ENCODE measurements around the gene CHST6. TPM values are rescaled to one million over a fixed set of nuclear protein-coding genes. Genes with fewer than 3 reads are reported as not detected.
A peak's percentile ranks its signal among the peaks of the same experiment; 100 is the strongest.
"Not testable (repeated sequence)": the region's sequence is repeated elsewhere in the genome, so short reads cannot be mapped to it uniquely, and the experiment has no call there.

CHST6 gene
- total RNA-seq, 3 donors from 2014 or later: 1.8 to 2.9 (median 2.9) TPM

- ATAC-seq (no peak), DNase-seq (no peak)
- H3K4me1 ChIP-seq (ENCODE audit: low read depth): peaks cover 74% of the 10 kb centered on the region
- no peak overlapping the region for H3K4me3 ChIP-seq
- TF ChIP-seq, protein P1, sequence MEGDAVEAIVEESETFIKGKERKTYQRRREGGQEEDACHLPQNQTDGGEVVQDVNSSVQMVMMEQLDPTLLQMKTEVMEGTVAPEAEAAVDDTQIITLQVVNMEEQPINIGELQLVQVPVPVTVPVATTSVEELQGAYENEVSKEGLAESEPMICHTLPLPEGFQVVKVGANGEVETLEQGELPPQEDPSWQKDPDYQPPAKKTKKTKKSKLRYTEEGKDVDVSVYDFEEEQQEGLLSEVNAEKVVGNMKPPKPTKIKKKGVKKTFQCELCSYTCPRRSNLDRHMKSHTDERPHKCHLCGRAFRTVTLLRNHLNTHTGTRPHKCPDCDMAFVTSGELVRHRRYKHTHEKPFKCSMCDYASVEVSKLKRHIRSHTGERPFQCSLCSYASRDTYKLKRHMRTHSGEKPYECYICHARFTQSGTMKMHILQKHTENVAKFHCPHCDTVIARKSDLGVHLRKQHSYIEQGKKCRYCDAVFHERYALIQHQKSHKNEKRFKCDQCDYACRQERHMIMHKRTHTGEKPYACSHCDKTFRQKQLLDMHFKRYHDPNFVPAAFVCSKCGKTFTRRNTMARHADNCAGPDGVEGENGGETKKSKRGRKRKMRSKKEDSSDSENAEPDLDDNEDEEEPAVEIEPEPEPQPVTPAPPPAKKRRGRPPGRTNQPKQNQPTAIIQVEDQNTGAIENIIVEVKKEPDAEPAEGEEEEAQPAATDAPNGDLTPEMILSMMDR (IDR thresholded peaks at IDR 0.05): no peak
- peaks cover 3% of the 10 kb centered on the region for H3K36me3 ChIP-seq (ENCODE audit: low read depth)
- H3K9me3 ChIP-seq: no peaks in the 10 kb centered on the region
- intact Hi-C loops (cut with DNase I, micrococcal nuclease): loop anchor here (10.0 kb wide), 2 partner anchors 55 to 265 kb away; no protein-coding TSS in a partner anchor
These were observed 35.5 kb downstream of the CHST6 start for GRCh38 chr16:75459691-75460090.

GRCh38 chr16:75458439-75458838 lies 36.8 kb downstream of the CHST6 start:
- ATAC-seq (peak; percentile 60), DNase-seq (no peak)
- no peaks in the 10 kb centered on the region for H3K9me3 ChIP-seq
- H3K4me1 ChIP-seq (ENCODE audit: low read depth): peaks cover 79% of the 10 kb centered on the region
- TF ChIP-seq, protein P1 (IDR thresholded peaks at IDR 0.05): no peak
- H3K4me3 ChIP-seq: no peak overlapping the region
- intact Hi-C loops (cut with DNase I, micrococcal nuclease): no loop called here
- H3K36me3 ChIP-seq (ENCODE audit: low read depth): no peaks in the 10 kb centered on the region

- ATAC-seq (no peak), DNase-seq (no peak)
- Histone ChIP-seq H3K4me3 (no peak overlapping the region), H3K4me1 (ENCODE audit: low read depth) (peaks cover 80% of the 10 kb centered on the region), H3K36me3 (ENCODE audit: low read depth) (no peaks in the 10 kb centered on the region), H3K9me3 (no peaks in the 10 kb centered on the region)
- intact Hi-C loops (cut with DNase I, micrococcal nuclease): no loop called here
- TF ChIP-seq, protein P1 (IDR thresholded peaks at IDR 0.05): no peak
These were observed 37.2 kb downstream of the CHST6 start for GRCh38 chr16:75458029-75458428.

DNA sequence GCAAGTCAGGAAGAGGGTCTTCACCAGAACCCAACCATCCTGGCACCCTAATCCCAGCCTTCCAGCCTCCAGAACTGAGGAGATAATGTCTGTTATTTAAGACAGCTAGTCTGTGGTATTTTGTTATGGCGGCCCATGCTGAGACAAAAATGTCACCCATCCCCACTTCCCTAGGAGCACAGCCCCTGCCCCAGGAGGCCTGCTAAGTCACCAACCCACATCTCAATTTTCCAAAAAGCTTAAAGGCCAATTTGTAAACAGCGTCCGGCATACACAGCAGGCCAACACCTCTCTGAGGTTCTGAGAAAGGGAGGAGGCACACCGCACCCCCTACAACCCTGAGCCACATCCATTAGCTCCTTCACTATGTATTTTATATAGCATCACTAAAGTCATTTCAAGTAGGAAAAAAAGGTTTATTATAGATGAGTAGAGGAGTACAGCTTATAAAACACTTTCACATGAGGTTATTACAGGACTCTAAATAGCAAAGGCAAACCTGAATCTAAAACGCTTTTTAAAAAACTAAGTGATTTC lies 37.7 kb downstream of the CHST6 start:
- Histone ChIP-seq H3K36me3 (ENCODE audit: low read depth) (no peaks in the 10 kb centered on the region), H3K4me1 (ENCODE audit: low read depth) (peaks cover 80% of the 10 kb centered on the region), H3K9me3 (no peaks in the 10 kb centered on the region), H3K4me3 (no peak overlapping the region)
- intact Hi-C loops (cut with DNase I, micrococcal nuclease): no loop called here
- DNase-seq (peak in 1 of 3 donors; percentile 43), ATAC-seq (peak; percentile 61)
- TF ChIP-seq, protein P1 (IDR thresholded peaks at IDR 0.05): no peak

- Histone ChIP-seq H3K36me3 (ENCODE audit: low read depth) (no peaks in the 10 kb centered on the region), H3K4me1 (ENCODE audit: low read depth) (peaks cover 77% of the 10 kb centered on the region), H3K4me3 (no peak overlapping the region), H3K9me3 (no peaks in the 10 kb centered on the region)
- no peak for DNase-seq
- TF ChIP-seq, protein P1 (IDR thresholded peaks at IDR 0.05): no peak
- ATAC-seq: no peak
- intact Hi-C loops (cut with DNase I, micrococcal nuclease): no loop called here
These were observed 38.3 kb downstream of the CHST6 start for GRCh38 chr16:75456971-75457370.

GRCh38 chr16:75456486-75456885 lies 38.8 kb downstream of the CHST6 start:
- DNase-seq; H3K9me3 ChIP-seq; H3K36me3 ChIP-seq (ENCODE audit: low read depth); H3K4me3 ChIP-seq; intact Hi-C loops (cut with DNase I, micrococcal nuclease): not testable (repeated sequence)
- ATAC-seq: peak; percentile 57
- peaks cover 72% of the 10 kb centered on the region for H3K4me1 ChIP-seq (ENCODE audit: low read depth)
